HG02973 (cell line): ENCODE data around the gene ZNF638.

Source experiments
- ATAC-seq: cut with Tn5 transposase; IDR thresholded peaks from one replicate; pipeline ENCODE4 v1.9.1; 2021; ENCODE audit warnings: moderate library complexity; ENCODE audit not compliant: unreplicated experiment

ZNF638 gene

DNA sequence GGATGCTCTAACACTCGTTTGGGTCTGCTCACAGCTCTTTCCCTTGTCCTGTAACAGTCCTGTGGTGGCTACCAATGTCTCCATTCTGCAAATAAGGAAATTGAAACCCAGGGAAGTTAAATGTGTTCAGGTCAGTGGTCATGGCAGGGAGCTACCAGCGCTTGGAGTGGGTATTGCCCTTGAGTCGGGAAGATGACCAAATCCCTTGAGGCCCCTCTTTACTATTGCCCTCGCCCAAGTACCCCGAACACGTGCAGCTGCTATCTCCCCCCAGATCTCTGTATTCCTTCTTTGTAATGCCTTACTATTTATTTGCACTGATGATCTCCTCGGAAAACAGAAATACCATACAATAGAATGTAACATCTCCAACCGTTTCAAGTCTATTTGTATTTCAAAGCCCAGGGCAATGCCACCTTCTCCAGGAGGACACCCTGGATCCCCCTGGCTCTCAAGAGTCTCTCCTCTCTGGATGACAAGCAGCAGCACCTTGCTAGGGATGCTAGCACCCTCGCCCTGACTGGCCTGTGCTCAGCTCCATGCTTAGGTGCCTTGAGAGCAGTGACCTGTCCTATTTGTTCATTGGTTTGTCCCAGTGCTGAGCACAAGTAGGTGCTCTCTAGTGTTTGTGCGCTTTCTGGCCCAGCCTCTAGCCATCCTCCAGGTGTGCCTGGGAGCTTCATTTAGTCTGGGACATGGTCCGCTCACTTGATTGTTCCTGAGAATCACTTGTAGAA, 136.9 kb downstream of the ZNF638 start:
- ATAC-seq, result no peak

DNA sequence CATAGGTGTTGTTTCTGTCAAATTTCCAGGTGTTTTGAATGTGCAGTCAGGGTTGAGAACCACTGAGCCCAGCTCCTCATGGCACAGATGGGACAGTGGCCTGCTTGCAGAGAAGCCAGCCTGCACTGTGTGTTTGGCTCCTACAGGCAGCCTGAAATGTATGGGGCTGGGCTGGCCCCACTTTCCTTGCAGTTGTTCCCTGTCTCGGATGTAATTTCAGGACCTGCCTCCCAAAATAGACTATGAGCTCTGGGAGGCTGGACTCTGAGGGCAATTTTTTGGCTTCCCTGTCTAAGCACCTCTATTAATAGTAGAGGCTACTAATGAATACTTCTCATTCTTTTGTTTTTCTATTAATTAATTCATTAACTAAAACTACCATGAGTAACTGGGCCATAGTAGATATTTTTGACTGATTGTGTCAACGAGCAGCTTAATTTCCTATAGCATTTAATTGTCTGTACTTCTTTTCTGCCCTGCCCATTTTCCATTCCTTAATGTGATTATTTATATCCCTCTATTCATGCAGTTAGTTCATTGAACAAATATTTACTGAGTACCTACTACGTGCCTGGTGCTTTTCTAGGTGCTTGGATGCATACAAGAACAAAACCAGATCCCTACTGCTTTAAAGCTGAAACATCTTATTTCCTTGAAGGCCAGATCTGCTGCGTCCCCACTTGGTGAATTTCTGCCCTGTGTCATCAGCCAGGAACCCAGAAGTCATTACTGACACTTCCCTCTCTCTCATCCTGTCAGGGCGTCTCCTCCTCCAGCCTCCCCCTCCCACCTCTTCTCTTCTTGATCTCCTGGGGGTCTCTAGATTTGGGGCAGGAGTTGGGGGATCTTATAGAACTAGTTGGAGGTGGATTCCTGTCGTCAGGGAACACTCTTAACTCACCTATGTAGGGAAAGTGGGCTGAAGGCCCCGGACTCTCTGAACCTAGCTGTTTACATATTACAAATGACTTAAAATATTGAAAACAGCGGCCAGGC, 138.1 kb downstream of the ZNF638 start:
- ATAC-seq, result no peak

DNA sequence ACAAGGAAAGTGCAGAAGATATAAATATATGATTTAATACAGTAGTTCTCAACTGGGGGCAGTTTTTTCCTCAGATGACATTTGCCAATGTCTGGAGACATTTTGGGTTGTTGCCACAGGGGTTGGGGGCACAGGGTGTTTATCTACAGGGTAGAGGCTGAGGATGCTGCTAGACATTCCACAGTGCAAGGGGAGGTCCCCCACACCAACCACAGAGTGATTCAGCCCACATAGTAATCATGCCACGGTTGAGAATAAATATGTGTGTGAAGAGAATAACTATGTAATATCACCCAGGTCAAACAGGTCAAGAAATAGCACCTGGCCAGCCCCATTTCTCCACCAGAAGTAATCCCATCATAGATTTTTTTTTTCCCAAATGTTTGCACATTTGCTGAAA, 139.7 kb downstream of the ZNF638 start:
- ATAC-seq, result no peak

DNA sequence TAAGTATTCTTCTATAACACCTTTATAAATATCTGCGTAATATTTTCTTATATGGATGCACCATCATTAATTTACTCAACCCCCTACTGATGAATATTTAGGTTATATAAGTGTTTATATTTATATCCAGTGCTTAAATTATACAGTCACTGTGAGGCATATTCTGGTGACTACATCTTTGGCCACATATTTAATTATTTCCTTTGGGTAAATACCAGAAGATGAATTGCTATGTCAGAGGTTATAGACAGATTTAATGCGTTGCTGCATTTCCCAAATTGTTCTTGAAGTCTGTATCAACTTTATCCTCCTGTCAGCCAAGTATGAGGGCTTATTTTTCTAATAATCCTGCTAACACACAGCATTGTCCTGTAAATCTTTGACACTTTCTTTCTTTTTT, 140.4 kb downstream of the ZNF638 start:
- no peak for ATAC-seq

DNA sequence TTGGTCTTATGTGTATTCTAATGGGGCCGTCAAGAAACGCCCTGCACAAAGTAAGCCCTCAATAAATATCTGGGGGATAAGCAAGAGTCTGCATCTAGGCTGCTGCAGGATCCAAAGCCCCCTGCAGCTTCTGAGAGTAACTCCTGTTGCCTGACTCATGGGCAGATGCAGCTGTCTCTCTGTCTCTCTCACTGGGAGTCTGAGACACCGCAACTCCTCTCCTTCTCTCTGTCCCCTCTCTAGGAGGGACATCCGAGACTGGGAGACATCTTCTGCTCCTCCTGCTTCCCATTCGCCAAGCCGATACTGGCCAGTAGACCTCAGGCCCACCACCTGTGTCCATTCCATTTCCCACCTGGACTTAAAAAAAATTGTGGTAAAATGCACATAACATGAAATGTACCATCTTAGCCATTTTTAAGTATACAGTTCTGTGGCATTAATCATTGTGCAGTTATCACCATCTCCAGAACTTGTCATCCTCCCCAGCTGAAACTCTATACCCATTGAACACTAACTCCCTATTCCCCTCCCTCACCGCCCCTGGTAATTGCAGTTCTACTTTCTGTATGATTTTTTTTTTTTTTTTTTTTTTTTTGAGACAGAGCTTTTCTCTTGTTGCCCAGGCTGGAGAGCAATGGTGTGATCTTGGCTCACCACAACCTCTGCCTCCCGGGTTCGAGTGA, 141.9 kb downstream of the ZNF638 start:
- ATAC-seq, result no peak

- no peak for ATAC-seq
Observed at GRCh38 chr2:71474116-71474743, 142.6 kb downstream of the ZNF638 start.

GRCh38 chr2:71474744-71475397, 143.3 kb downstream of the ZNF638 start:
- no peak for ATAC-seq

- no peak for ATAC-seq
Observed at GRCh38 chr2:71476495-71476894, 144.9 kb downstream of the ZNF638 start.

GRCh38 chr2:71477231-71477691, 145.7 kb downstream of the ZNF638 start:
- no peak for ATAC-seq

DNA sequence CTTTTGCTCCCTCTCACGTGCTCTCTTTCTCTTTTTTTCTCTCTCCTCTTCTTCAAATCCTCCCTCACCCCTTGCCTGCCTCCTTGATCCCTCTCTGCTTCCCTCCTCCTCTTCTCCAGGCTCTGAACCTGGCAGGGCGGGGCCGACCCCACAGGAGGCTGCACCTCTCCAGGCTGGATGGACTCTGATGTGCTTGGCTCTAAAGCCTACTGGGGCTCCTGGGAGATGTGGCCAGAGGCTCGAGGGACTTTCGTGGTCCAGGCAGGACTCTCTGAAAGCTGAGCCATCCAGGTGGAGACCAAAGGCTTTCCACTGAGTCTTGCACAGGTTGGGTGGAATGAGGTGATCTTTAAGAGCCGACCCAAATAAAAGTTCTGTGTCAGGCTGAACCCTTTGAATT, 147.2 kb downstream of the ZNF638 start:
- no peak for ATAC-seq

- no peak for ATAC-seq
Observed at GRCh38 chr2:71479261-71479660, 147.7 kb downstream of the ZNF638 start.

- no peak for ATAC-seq
Observed at GRCh38 chr2:71481111-71481510, 149.5 kb downstream of the ZNF638 start.

DNA sequence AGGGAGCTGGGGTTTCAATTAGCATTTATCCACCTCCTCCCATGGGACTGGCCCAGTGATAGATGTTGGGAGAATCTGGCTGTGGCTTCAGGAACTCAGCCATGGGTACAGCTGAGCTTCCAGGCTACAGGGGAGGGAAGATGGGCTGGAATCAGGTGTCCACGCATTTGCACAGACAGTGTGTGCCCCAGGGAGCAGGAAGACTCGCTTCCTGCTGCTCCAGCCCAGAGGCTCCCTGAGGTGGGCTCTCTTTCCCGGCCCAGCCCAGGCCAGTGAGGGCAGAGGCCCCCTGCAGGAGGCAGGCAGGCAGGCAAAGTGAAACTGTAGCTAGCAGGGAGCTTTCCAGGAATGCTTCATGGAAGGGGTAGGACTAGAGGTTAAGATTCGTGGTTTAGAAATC, 150.5 kb downstream of the ZNF638 start:
- ATAC-seq, result no peak

- ATAC-seq, result no peak
Observed at GRCh38 chr2:71483246-71483645, 151.7 kb downstream of the ZNF638 start.

DNA sequence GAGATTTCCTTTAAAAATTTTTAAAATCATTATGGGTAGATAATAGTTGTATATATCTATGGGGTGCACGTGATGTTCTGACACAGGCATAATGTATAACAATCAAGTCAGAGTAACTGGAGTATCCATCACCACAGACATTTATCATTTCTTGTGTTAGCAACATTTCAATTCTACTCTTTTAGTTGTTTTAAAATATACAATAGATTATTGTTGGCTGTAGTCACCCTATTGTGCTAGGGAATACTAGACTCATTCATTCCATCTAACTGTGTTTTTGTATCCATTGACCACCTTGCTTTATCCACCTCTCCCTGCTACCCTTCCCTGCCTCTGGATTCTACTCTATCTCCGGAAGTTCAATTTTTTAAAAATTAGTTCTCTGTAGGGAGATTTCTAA, 152.8 kb downstream of the ZNF638 start:
- no peak for ATAC-seq
